Measurements from ENCODE around the gene TBCCD1. TPM values are rescaled to one million over a fixed set of nuclear protein-coding genes. Genes with fewer than 3 reads are reported as not detected.
"Not testable (repeated sequence)": the region's sequence is repeated elsewhere in the genome, so short reads cannot be mapped to it uniquely, and the experiment has no call there.

Gene TBCCD1
- total and polyA plus RNA-seq, 2 donors (not counting 1 experiment from before 2014, with no cell fraction given): 13.7 to 16.8 TPM

- peaks cover 16% of the 10 kb centered on the region for H3K79me2 ChIP-seq (ENCODE audit: control insufficient read depth, insufficient read depth, low read length)
Measured at GRCh38 chr3:186570096-186570940, 3.2 kb upstream of the TBCCD1 start, which contains the start of gene DNAJB11. Gene DNAJB11 (plus strand): TSS chr3:186570720. CDS start chr3:186570898, 178 bp downstream.

DNA sequence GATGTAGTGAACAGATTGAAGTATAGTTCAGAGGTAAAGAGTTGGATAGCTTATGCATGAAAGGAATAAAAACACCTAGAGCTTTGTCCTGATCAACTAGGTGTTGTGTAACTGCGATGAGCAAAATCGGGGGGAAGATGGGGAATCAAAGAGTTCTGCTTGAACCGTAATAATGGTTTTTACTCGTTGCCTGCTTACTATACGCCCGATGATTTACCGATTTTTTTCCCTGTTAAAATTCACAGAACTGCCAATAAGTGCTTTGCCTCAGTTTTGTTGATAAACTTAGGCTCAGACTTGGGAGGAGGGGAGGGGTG, 2.6 kb upstream of the TBCCD1 start:
- Histone ChIP-seq H3K4me1 (ENCODE audit: control insufficient read depth, extremely low read depth, insufficient read depth, low read length) (no peaks in the 10 kb centered on the region), H3K27me3 (ENCODE audit: control insufficient read depth, insufficient read depth, low read length) (no peaks in the 10 kb centered on the region), H3K36me3 (ENCODE audit: control insufficient read depth, insufficient read depth, low read length) (peaks cover 2% of the 10 kb centered on the region), H4K20me1 (ENCODE audit: control insufficient read depth, extremely low read depth, insufficient read depth, low read length) (no peaks in the 10 kb centered on the region), H3K4me3 (replicated peaks in 1 of 4; ENCODE audit: control extremely low read depth in 1 of 4, insufficient read depth in 1 of 4, low read depth in 3 of 4, low read length in 4 of 4) (peak overlapping the region; percentile 54 to 94 (median 72)), H3K27ac (ENCODE audit: insufficient read depth, low read length) (peak overlapping the region; percentile 50), H3K9me3 (ENCODE audit: control insufficient read depth, insufficient read depth, low read depth, low read length) (no peaks in the 10 kb centered on the region), H3K9ac (ENCODE audit: insufficient read depth, low read length) (peak overlapping the region; percentile 38), H3K79me2 (ENCODE audit: control insufficient read depth, insufficient read depth, low read length) (peaks cover 16% of the 10 kb centered on the region), H2AFZ (ENCODE audit: low read length) (peak overlapping the region; percentile 62), H3K4me2 (ENCODE audit: extremely low read depth, insufficient read depth, low read length) (peak overlapping the region; percentile 76)
- TF ChIP-seq CTCF (conservative IDR thresholded peaks at IDR 0.05 in 1 of 2, IDR thresholded peaks at IDR 0.05 in 1 of 2; ENCODE audit: low read depth in 1 of 2, low read length in 2 of 2): no peak
- no peak for TF ChIP-seq EZH2 (IDR thresholded peaks at IDR 0.05; ENCODE audit: low read length, missing control alignments)
- DNase-seq (ENCODE audit: low read depth in 2 of 2): no peak

More at GRCh38 chr3:186570096-186570940, 3.2 kb upstream of the TBCCD1 start, which contains the start of gene DNAJB11:
- peak within 1 kb of the TSS; percentile 79 for H2AFZ ChIP-seq (ENCODE audit: low read length)
- peak within 1 kb of the TSS; percentile 97 for H3K9ac ChIP-seq (ENCODE audit: insufficient read depth, low read length)
- H3K9me3 ChIP-seq (ENCODE audit: control insufficient read depth, insufficient read depth, low read depth, low read length): no peaks in the 10 kb centered on the region
- no peaks in the 10 kb centered on the region for H3K4me1 ChIP-seq (ENCODE audit: control insufficient read depth, extremely low read depth, insufficient read depth, low read length)
- H4K20me1 ChIP-seq (ENCODE audit: control insufficient read depth, extremely low read depth, insufficient read depth, low read length): no peaks in the 10 kb centered on the region
- peak within 1 kb of the TSS; percentile 79 to 94 (median 88) for H3K4me3 ChIP-seq (replicated peaks in 1 of 4; ENCODE audit: control extremely low read depth in 1 of 4, insufficient read depth in 1 of 4, low read depth in 3 of 4, low read length in 4 of 4)
- TF ChIP-seq EZH2 (IDR thresholded peaks at IDR 0.05; ENCODE audit: low read length, missing control alignments) (no peak), CTCF (conservative IDR thresholded peaks at IDR 0.05 in 1 of 2, IDR thresholded peaks at IDR 0.05 in 1 of 2; ENCODE audit: low read depth in 1 of 2, low read length in 2 of 2) (no peak)
- peak within 1 kb of the TSS; percentile 77 for H3K4me2 ChIP-seq (ENCODE audit: extremely low read depth, insufficient read depth, low read length)
- H3K27ac ChIP-seq (ENCODE audit: insufficient read depth, low read length): peak within 1 kb of the TSS; percentile 96
- peaks cover 3% of the 10 kb centered on the region for H3K36me3 ChIP-seq (ENCODE audit: control insufficient read depth, insufficient read depth, low read length)
- H3K27me3 ChIP-seq (ENCODE audit: control insufficient read depth, insufficient read depth, low read length): no peaks in the 10 kb centered on the region
- DNase-seq (ENCODE audit: low read depth in 2 of 2): peak; percentile 100

DNA sequence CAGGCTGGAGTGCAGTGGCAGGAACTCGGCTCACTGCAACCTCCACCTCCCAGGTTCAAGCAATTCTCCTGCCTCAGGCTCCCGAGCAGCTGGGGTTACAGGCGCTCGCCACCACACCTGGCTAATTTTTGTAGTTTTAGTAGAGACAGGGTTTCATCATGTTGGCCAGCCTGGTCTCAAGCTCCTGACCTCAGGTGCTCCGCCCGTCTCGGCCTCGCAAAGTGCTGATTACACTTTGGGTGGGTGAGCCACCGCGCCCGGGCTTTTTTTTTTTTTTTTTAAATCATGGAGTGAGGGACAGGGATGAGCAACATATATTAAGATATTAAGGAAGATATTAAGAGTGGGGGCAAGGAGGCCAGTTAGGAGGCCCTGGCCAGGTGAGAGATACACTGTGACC, 2.2 kb upstream of the TBCCD1 start:
- peak overlapping the region; percentile 76 for H3K4me2 ChIP-seq (ENCODE audit: extremely low read depth, insufficient read depth, low read length)
- H3K36me3 ChIP-seq (ENCODE audit: control insufficient read depth, insufficient read depth, low read length); H3K9me3 ChIP-seq (ENCODE audit: control insufficient read depth, insufficient read depth, low read depth, low read length); H3K27me3 ChIP-seq (ENCODE audit: control insufficient read depth, insufficient read depth, low read length); H4K20me1 ChIP-seq (ENCODE audit: control insufficient read depth, extremely low read depth, insufficient read depth, low read length); H3K4me1 ChIP-seq (ENCODE audit: control insufficient read depth, extremely low read depth, insufficient read depth, low read length); H3K9ac ChIP-seq (ENCODE audit: insufficient read depth, low read length); DNase-seq (ENCODE audit: low read depth in 2 of 2); H2AFZ ChIP-seq (ENCODE audit: low read length); H3K27ac ChIP-seq (ENCODE audit: insufficient read depth, low read length): not testable (repeated sequence)
- peak overlapping the region in 3 of 4 experiments; percentile 54 to 94 (median 88) for H3K4me3 ChIP-seq (replicated peaks in 1 of 4; ENCODE audit: control extremely low read depth in 1 of 4, insufficient read depth in 1 of 4, low read depth in 3 of 4, low read length in 4 of 4)
- peaks cover 16% of the 10 kb centered on the region for H3K79me2 ChIP-seq (ENCODE audit: control insufficient read depth, insufficient read depth, low read length)
